GM21786 (cell line): ENCODE data around the gene LIMK1.
A peak's percentile ranks its signal among the peaks of the same experiment; 100 is the strongest.

Experiments used
- ATAC-seq: cut with Tn5 transposase; IDR thresholded peaks from one replicate; pipeline ENCODE4 v1.9.1; 2021; ENCODE audit not compliant: unreplicated experiment

The LIMK1 gene

GRCh38 chr7:74082770-74083116 lies 861 bp upstream of the LIMK1 start:
- ATAC-seq: no peak

- ATAC-seq: peak; percentile 34
These were observed 521 bp downstream of the LIMK1 start for GRCh38 chr7:74083928-74084721.

GRCh38 chr7:74084722-74085578 lies 1.3 kb downstream of the LIMK1 start:
- no peak for ATAC-seq

- ATAC-seq: no peak
These were observed 4.3 kb downstream of the LIMK1 start for GRCh38 chr7:74087791-74088453.

GRCh38 chr7:74092321-74092963 lies 8.8 kb downstream of the LIMK1 start:
- peak; percentile 23 for ATAC-seq

- ATAC-seq: peak; percentile 51
These were observed 9.4 kb downstream of the LIMK1 start for GRCh38 chr7:74092964-74093471.

GRCh38 chr7:74093671-74094223 lies 10.1 kb downstream of the LIMK1 start:
- ATAC-seq: peak; percentile 1

GRCh38 chr7:74094224-74095101 lies 10.9 kb downstream of the LIMK1 start:
- ATAC-seq: peak; percentile 47

GRCh38 chr7:74095135-74095534 lies 11.5 kb downstream of the LIMK1 start:
- no peak for ATAC-seq

- ATAC-seq: no peak
These were observed 14.5 kb downstream of the LIMK1 start for GRCh38 chr7:74097937-74098614.

- no peak for ATAC-seq
These were observed 15.4 kb downstream of the LIMK1 start for GRCh38 chr7:74099031-74099430.

GRCh38 chr7:74101061-74101681 lies 17.6 kb downstream of the LIMK1 start:
- ATAC-seq: peak; percentile 94

- ATAC-seq: no peak
These were observed 19.7 kb downstream of the LIMK1 start for GRCh38 chr7:74103219-74103772.

- ATAC-seq: no peak
These were observed 21.1 kb downstream of the LIMK1 start for GRCh38 chr7:74104702-74105101.

- ATAC-seq: no peak
These were observed 22.4 kb downstream of the LIMK1 start for GRCh38 chr7:74105992-74106391.

- ATAC-seq: no peak
These were observed 23.2 kb downstream of the LIMK1 start for GRCh38 chr7:74106846-74107245.

- ATAC-seq: no peak
These were observed 31.7 kb downstream of the LIMK1 start for GRCh38 chr7:74115326-74115725.

GRCh38 chr7:74116356-74116755 lies 32.8 kb downstream of the LIMK1 start:
- ATAC-seq: no peak
